HEK293 (cell line): ENCODE results near the gene CDH6.

Source experiments
- CTCF ChIA-PET: fragments of 350-600 bp; formaldehyde crosslinking; extraction: SDS; loops from one replicate; lab custom pipeline; 2021; ENCODE audit warnings: antibody characterized with exemption; lab: Yijun Ruan, JAX
- POLR2A ChIA-PET: fragments of 300-600 bp; formaldehyde crosslinking; extraction: SDS; loops from one replicate; lab custom pipeline; 2020; ENCODE audit warnings: antibody characterized with exemption, inconsistent platforms; lab: Yijun Ruan, JAX
- H3K27ac ChIP-seq: fragments of 200-500 bp; sonication (Bioruptor generic); 2 replicates; pipeline ENCODE4 v1.5.1; 2014; ENCODE audit warnings: low read depth, low read length, control low read depth, inconsistent platforms; ENCODE audit errors: extremely low read depth
- H3K36me3 ChIP-seq, 2 experiments: fragments of 200-500 bp in 1 of 2; sonication (Bioruptor generic) in 1 of 2; 1 replicate in 1 of 2; 2 replicates in 1 of 2; pipeline ENCODE4 v1.5.1; 2014 to 2017; ENCODE audit warnings: inconsistent platforms in 2 of 2, low read length in 2 of 2; ENCODE audit not compliant: control insufficient read depth in 2 of 2, insufficient read depth in 1 of 2
- H3K4me1 ChIP-seq: fragments of 200-500 bp; sonication (Bioruptor generic); 2 replicates; pipeline ENCODE4 v1.5.1; 2014; ENCODE audit warnings: mild to moderate bottlenecking, low read length, inconsistent platforms; ENCODE audit not compliant: control insufficient read depth, insufficient read depth
- H3K4me3 ChIP-seq: 2 replicates; pipeline ENCODE4 v1.5.1; 2011; ENCODE audit warnings: low read depth, mild to moderate bottlenecking, control low read depth, low read length, moderate library complexity
- H3K9me3 ChIP-seq: fragments of 200-500 bp; sonication (Bioruptor generic); 2 replicates; pipeline ENCODE4 v1.5.1; 2014; ENCODE audit warnings: low read depth, low read length, inconsistent platforms; ENCODE audit not compliant: control insufficient read depth, insufficient read depth
- BCL11A ChIP-seq: fragments of 450-650 bp; formaldehyde crosslinking; IDR thresholded peaks from 2 replicates; pipeline ENCODE4 v1.5.1; 2016; ENCODE audit warnings: low read depth, missing biosample characterization, missing genetic modification characterization
- HOXC10 ChIP-seq: sonication (generic); formaldehyde crosslinking; IDR thresholded peaks from 2 replicates; pipeline ENCODE4 v1.8.1; 2023; ENCODE audit warnings: mild to moderate bottlenecking, missing genetic modification reagents
- KLF17 ChIP-seq: fragments of 450-650 bp; formaldehyde crosslinking; IDR thresholded peaks from 2 replicates; pipeline ENCODE4 v1.5.1; 2016; ENCODE audit warnings: missing biosample characterization, missing genetic modification characterization
- PRDM1 ChIP-seq: fragments of 450-650 bp; formaldehyde crosslinking; IDR thresholded peaks from 2 replicates; pipeline ENCODE4; 2016; ENCODE audit warnings: missing biosample characterization, missing genetic modification characterization
- PRDM2 ChIP-seq: fragments of 450-650 bp; formaldehyde crosslinking; IDR thresholded peaks from 2 replicates; pipeline ENCODE4 v1.5.1; 2016; ENCODE audit warnings: missing biosample characterization, missing genetic modification characterization, borderline replicate concordance
- SP3 ChIP-seq: fragments of 450-650 bp; formaldehyde crosslinking; IDR thresholded peaks from 2 replicates; pipeline ENCODE4 v1.5.1; 2016; ENCODE audit warnings: missing biosample characterization, missing genetic modification characterization
- ZBTB21 ChIP-seq: fragments of 450-650 bp; formaldehyde crosslinking; IDR thresholded peaks from 2 replicates; pipeline ENCODE4 v1.5.1; 2017; ENCODE audit warnings: missing biosample characterization, missing genetic modification characterization
- ZFP69B ChIP-seq: fragments of 450-650 bp; formaldehyde crosslinking; IDR thresholded peaks from 2 replicates; pipeline ENCODE4 v1.5.1; 2016; ENCODE audit warnings: missing biosample characterization, missing genetic modification characterization
- ZNF10 ChIP-seq: fragments of 450-650 bp; formaldehyde crosslinking; IDR thresholded peaks from 2 replicates; pipeline ENCODE4 v1.5.1; 2017; ENCODE audit warnings: missing biosample characterization, missing genetic modification characterization
- ZNF132 ChIP-seq: fragments of 450-650 bp; formaldehyde crosslinking; IDR thresholded peaks from 2 replicates; pipeline ENCODE4 v1.5.1; 2017; ENCODE audit warnings: missing biosample characterization, missing genetic modification characterization, borderline replicate concordance
- ZNF155 ChIP-seq: fragments of 450-650 bp; formaldehyde crosslinking; IDR thresholded peaks from 2 replicates; pipeline ENCODE4 v1.5.1; 2016; ENCODE audit warnings: missing biosample characterization, missing genetic modification characterization
- ZNF221 ChIP-seq: fragments of 450-650 bp; formaldehyde crosslinking; IDR thresholded peaks from 2 replicates; pipeline ENCODE4 v1.5.1; 2017; ENCODE audit warnings: missing biosample characterization, missing genetic modification characterization, borderline replicate concordance
- ZNF311 ChIP-seq: fragments of 450-650 bp; formaldehyde crosslinking; IDR thresholded peaks from 2 replicates; pipeline ENCODE4 v1.5.1; 2017; ENCODE audit warnings: missing biosample characterization, missing genetic modification characterization, borderline replicate concordance
- ZNF423 ChIP-seq: fragments of 450-650 bp; formaldehyde crosslinking; IDR thresholded peaks from 2 replicates; pipeline ENCODE4 v1.5.1; 2016; ENCODE audit warnings: missing biosample characterization, missing genetic modification characterization
- ZNF449 ChIP-seq: fragments of 450-650 bp; formaldehyde crosslinking; IDR thresholded peaks from 2 replicates; pipeline ENCODE4 v1.5.1; 2017; ENCODE audit warnings: missing biosample characterization, mild to moderate bottlenecking, missing genetic modification characterization, moderate library complexity
- ZNF513 ChIP-seq: fragments of 450-650 bp; IDR thresholded peaks from 2 replicates; pipeline ENCODE4 v1.5.1; 2018; ENCODE audit warnings: missing biosample characterization, missing genetic modification characterization
- ZNF670 ChIP-seq: fragments of 450-650 bp; formaldehyde crosslinking; IDR thresholded peaks from 2 replicates; pipeline ENCODE4 v1.5.1; 2016; ENCODE audit warnings: missing biosample characterization, missing genetic modification characterization, low read depth
- ZXDB ChIP-seq: fragments of 450-650 bp; formaldehyde crosslinking; IDR thresholded peaks from 2 replicates; pipeline ENCODE4 v1.5.1; 2016; ENCODE audit warnings: missing biosample characterization, missing genetic modification characterization
- TF ChIP-seq, protein P1 (sequence below): fragments of 450-650 bp; formaldehyde crosslinking; IDR thresholded peaks from 2 replicates; pipeline ENCODE4 v1.5.1; 2017; ENCODE audit warnings: missing biosample characterization, missing genetic modification characterization
- TF ChIP-seq, protein P2 (sequence below): fragments of 450-650 bp; formaldehyde crosslinking; IDR thresholded peaks from 2 replicates; pipeline ENCODE4 v1.5.1; 2016; ENCODE audit warnings: missing biosample characterization, missing genetic modification characterization

The CDH6 gene

DNA sequence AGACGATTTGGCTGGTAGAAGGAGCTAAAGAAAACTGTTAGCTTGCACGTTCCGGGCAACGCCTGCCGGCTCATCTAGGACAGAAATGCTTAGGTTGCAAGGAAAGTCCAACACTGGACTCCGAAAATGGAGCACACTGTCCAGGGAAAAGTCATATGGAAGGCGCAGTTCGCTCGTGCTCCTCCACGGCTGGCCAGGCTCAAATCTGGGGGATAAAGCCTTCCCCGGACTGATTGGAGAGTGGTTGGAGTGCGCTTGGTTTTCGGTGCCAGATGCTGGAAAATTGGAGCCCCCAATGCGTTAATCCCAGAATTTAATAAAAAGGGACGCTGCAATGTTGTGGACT lies 955 bp downstream of the CDH6 start:
- Histone ChIP-seq H3K27ac (no peak overlapping the region), H3K4me3 (peak overlapping the region; percentile 61), H3K9me3 (no peaks in the 10 kb centered on the region), H3K4me1 (peaks cover 6% of the 10 kb centered on the region; the same call in 1 of the 2 replicates), H3K36me3 (no peaks in the 10 kb centered on the region)
- TF ChIP-seq ZNF423 (tag by site-specific recombination) (no peak), ZNF221 (tag by site-specific recombination) (no peak), ZNF449 (no peak), HOXC10 (CRISPR knock-in tag) (no peak), ZNF155 (tag by site-specific recombination) (no peak), ZBTB21 (tag by site-specific recombination) (no peak), ZNF10 (tag by site-specific recombination) (no peak), ZNF670 (tag by site-specific recombination) (no peak), ZNF132 (tag by site-specific recombination) (no peak), ZNF513 (tag by site-specific recombination) (no peak), ZXDB (no peak), PRDM2 (tag by site-specific recombination) (no peak), KLF17 (tag by site-specific recombination) (no peak), ZNF311 (tag by site-specific recombination) (no peak), ZFP69B (tag by site-specific recombination) (no peak), PRDM1 (tag by site-specific recombination) (no peak), SP3 (no peak), BCL11A (tag by site-specific recombination) (no peak)
- TF ChIP-seq, protein P1, sequence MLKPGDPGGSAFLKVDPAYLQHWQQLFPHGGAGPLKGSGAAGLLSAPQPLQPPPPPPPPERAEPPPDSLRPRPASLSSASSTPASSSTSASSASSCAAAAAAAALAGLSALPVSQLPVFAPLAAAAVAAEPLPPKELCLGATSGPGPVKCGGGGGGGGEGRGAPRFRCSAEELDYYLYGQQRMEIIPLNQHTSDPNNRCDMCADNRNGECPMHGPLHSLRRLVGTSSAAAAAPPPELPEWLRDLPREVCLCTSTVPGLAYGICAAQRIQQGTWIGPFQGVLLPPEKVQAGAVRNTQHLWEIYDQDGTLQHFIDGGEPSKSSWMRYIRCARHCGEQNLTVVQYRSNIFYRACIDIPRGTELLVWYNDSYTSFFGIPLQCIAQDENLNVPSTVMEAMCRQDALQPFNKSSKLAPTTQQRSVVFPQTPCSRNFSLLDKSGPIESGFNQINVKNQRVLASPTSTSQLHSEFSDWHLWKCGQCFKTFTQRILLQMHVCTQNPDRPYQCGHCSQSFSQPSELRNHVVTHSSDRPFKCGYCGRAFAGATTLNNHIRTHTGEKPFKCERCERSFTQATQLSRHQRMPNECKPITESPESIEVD, result no peak
- TF ChIP-seq, protein P2, sequence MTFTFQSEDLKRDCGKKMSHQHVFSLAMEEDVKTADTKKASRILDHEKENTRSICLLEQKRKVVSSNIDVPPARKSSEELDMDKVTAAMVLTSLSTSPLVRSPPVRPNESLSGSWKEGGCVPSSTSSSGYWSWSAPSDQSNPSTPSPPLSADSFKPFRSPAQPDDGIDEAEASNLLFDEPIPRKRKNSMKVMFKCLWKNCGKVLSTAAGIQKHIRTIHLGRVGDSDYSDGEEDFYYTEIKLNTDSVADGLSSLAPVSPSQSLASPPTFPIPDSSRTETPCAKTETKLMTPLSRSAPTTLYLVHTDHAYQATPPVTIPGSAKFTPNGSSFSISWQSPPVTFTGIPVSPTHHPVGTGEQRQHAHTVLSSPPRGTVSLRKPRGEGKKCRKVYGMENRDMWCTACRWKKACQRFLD (tag by site-specific recombination), result no peak
- ChIA-PET POLR2A (no interaction called here), CTCF (interaction anchor here (1.5 kb wide), 1 partner anchor 38 kb away, joined by 4 read pairs; no protein-coding TSS in a partner anchor)
